Central memory CD8-positive, alpha-beta T cell (primary cell): ENCODE data around the gene NISCH.

Experiments
- ATAC-seq: fragments of 150-1000 bp; cut with Tn5 transposase; replicated peaks from 2 replicates; pipeline ENCODE4 v1.10.0; 2022; ENCODE audit warnings: mild to moderate bottlenecking, moderate FRiP score, moderate number of reproducible peaks; ENCODE audit not compliant: poor library complexity, severe bottlenecking; ENCODE audit errors: extremely low read depth
- DNase-seq, 2 donors: peaks; one replicate each; pipeline ENCODE4 v3.0.0; 2021; ENCODE audit warnings: low spot score in 2 of 2
- H3K27ac Mint-ChIP-seq: one replicate; pipeline ENCODE4 v1.8.0; 2022; ENCODE audit warnings: low read depth, mild to moderate bottlenecking, moderate library complexity, mixed read lengths
- H3K27me3 Mint-ChIP-seq: one replicate; pipeline ENCODE4 v1.8.0; 2022; ENCODE audit warnings: mixed read lengths
- H3K36me3 Mint-ChIP-seq: one replicate; pipeline ENCODE4 v1.8.0; 2022; ENCODE audit warnings: mild to moderate bottlenecking, moderate library complexity, mixed read lengths; ENCODE audit not compliant: insufficient read depth
- H3K4me1 Mint-ChIP-seq: one replicate; pipeline ENCODE4 v1.8.0; 2022; ENCODE audit warnings: mixed read lengths
- H3K4me3 Mint-ChIP-seq: one replicate; pipeline ENCODE4 v1.8.0; 2022; ENCODE audit warnings: mild to moderate bottlenecking, moderate library complexity, mixed read lengths
- H3K9me3 Mint-ChIP-seq: one replicate; pipeline ENCODE4 v1.8.0; 2022; ENCODE audit warnings: mixed read lengths

The NISCH gene

GRCh38 chr3:52477076-52477795 lies 21.8 kb downstream of the NISCH start:
- H3K36me3 Mint-ChIP-seq, result peaks cover 54% of the 10 kb centered on the region
- no peaks in the 10 kb centered on the region for H3K9me3 Mint-ChIP-seq
- no peak for ATAC-seq

GRCh38 chr3:52477796-52478095 lies 22.3 kb downstream of the NISCH start:
- Mint-ChIP-seq H3K4me1 (no peaks in the 10 kb centered on the region), H3K36me3 (peaks cover 52% of the 10 kb centered on the region), H3K27ac (no peak overlapping the region), H3K4me3 (no peak overlapping the region), H3K9me3 (no peaks in the 10 kb centered on the region), H3K27me3 (no peaks in the 10 kb centered on the region)
- DNase-seq (no peak), ATAC-seq (no peak)

More at GRCh38 chr3:52477076-52477795, 21.8 kb downstream of the NISCH start:
- no peak for DNase-seq
- Mint-ChIP-seq H3K4me3 (no peak overlapping the region), H3K27me3 (no peaks in the 10 kb centered on the region), H3K27ac (no peak overlapping the region), H3K4me1 (no peaks in the 10 kb centered on the region)

GRCh38 chr3:52479037-52479876 lies 23.9 kb downstream of the NISCH start:
- H3K36me3 Mint-ChIP-seq, result peaks cover 43% of the 10 kb centered on the region
- H3K4me1 Mint-ChIP-seq, result no peaks in the 10 kb centered on the region
- no peak overlapping the region for H3K4me3 Mint-ChIP-seq
- DNase-seq (no peak), ATAC-seq (no peak)
- no peak overlapping the region for H3K27ac Mint-ChIP-seq
- H3K27me3 Mint-ChIP-seq, result no peaks in the 10 kb centered on the region
- no peaks in the 10 kb centered on the region for H3K9me3 Mint-ChIP-seq

GRCh38 chr3:52479877-52480575 lies 24.6 kb downstream of the NISCH start:
- DNase-seq (no peak), ATAC-seq (no peak)
- no peaks in the 10 kb centered on the region for H3K4me1 Mint-ChIP-seq
- no peaks in the 10 kb centered on the region for H3K9me3 Mint-ChIP-seq
- H3K27me3 Mint-ChIP-seq, result no peaks in the 10 kb centered on the region
- H3K4me3 Mint-ChIP-seq, result no peak overlapping the region
- H3K27ac Mint-ChIP-seq, result no peak overlapping the region
- peaks cover 36% of the 10 kb centered on the region for H3K36me3 Mint-ChIP-seq

GRCh38 chr3:52480768-52481715 lies 25.6 kb downstream of the NISCH start:
- no peaks in the 10 kb centered on the region for H3K4me1 Mint-ChIP-seq
- ATAC-seq, result no peak
- H3K27ac Mint-ChIP-seq, result peak overlapping the region; percentile 18
- no peak overlapping the region for H3K4me3 Mint-ChIP-seq
- DNase-seq, result no peak
- H3K27me3 Mint-ChIP-seq, result no peaks in the 10 kb centered on the region
- H3K36me3 Mint-ChIP-seq, result peaks cover 38% of the 10 kb centered on the region
- H3K9me3 Mint-ChIP-seq, result no peaks in the 10 kb centered on the region

- H3K9me3 Mint-ChIP-seq, result no peaks in the 10 kb centered on the region
- ATAC-seq (no peak), DNase-seq (no peak)
- no peaks in the 10 kb centered on the region for H3K4me1 Mint-ChIP-seq
- H3K27me3 Mint-ChIP-seq, result no peaks in the 10 kb centered on the region
- H3K4me3 Mint-ChIP-seq, result no peak overlapping the region
- H3K36me3 Mint-ChIP-seq, result peaks cover 38% of the 10 kb centered on the region
- no peak overlapping the region for H3K27ac Mint-ChIP-seq
Measured at GRCh38 chr3:52481819-52482521, 26.6 kb downstream of the NISCH start.

GRCh38 chr3:52483081-52483480 lies 27.7 kb downstream of the NISCH start:
- H3K27ac Mint-ChIP-seq, result no peak overlapping the region
- H3K27me3 Mint-ChIP-seq, result no peaks in the 10 kb centered on the region
- no peak overlapping the region for H3K4me3 Mint-ChIP-seq
- H3K9me3 Mint-ChIP-seq, result no peaks in the 10 kb centered on the region
- ATAC-seq (no peak), DNase-seq (no peak)
- H3K36me3 Mint-ChIP-seq, result peaks cover 35% of the 10 kb centered on the region
- H3K4me1 Mint-ChIP-seq, result no peaks in the 10 kb centered on the region

GRCh38 chr3:52483577-52484381 lies 28.4 kb downstream of the NISCH start:
- DNase-seq (no peak), ATAC-seq (no peak)
- H3K27ac Mint-ChIP-seq, result no peak overlapping the region
- H3K9me3 Mint-ChIP-seq, result no peaks in the 10 kb centered on the region
- H3K4me3 Mint-ChIP-seq, result no peak overlapping the region
- no peaks in the 10 kb centered on the region for H3K27me3 Mint-ChIP-seq
- H3K36me3 Mint-ChIP-seq, result peaks cover 32% of the 10 kb centered on the region
- no peaks in the 10 kb centered on the region for H3K4me1 Mint-ChIP-seq

GRCh38 chr3:52484680-52485461 lies 29.5 kb downstream of the NISCH start:
- Mint-ChIP-seq H3K36me3 (peaks cover 29% of the 10 kb centered on the region), H3K27me3 (no peaks in the 10 kb centered on the region), H3K4me1 (no peaks in the 10 kb centered on the region), H3K9me3 (no peaks in the 10 kb centered on the region), H3K4me3 (no peak overlapping the region), H3K27ac (no peak overlapping the region)
- ATAC-seq (no peak), DNase-seq (no peak)

GRCh38 chr3:52487050-52487787 lies 31.8 kb downstream of the NISCH start:
- H3K27ac Mint-ChIP-seq, result no peak overlapping the region
- DNase-seq, result no peak
- no peak overlapping the region for H3K4me3 Mint-ChIP-seq
- ATAC-seq, result no peak
- H3K27me3 Mint-ChIP-seq, result no peaks in the 10 kb centered on the region
- H3K4me1 Mint-ChIP-seq, result no peaks in the 10 kb centered on the region
- no peaks in the 10 kb centered on the region for H3K9me3 Mint-ChIP-seq
- H3K36me3 Mint-ChIP-seq, result peaks cover 25% of the 10 kb centered on the region
